HG02981 (cell line): ENCODE data around the gene CYP2B6.
"Not testable (repeated sequence)": the region's sequence is repeated elsewhere in the genome, so short reads cannot be mapped to it uniquely, and the experiment has no call there.

Experiments used
- ATAC-seq: cut with Tn5 transposase; IDR thresholded peaks from one replicate; pipeline ENCODE4 v1.9.1; 2021; ENCODE audit warnings: mild to moderate bottlenecking, moderate library complexity; ENCODE audit not compliant: unreplicated experiment

Gene CYP2B6

GRCh38 chr19:40990972-40991381 is at the start of gene CYP2B6:
CYP2B6 (plus strand) TSS chr19:40991282; CDS start chr19:40991306, 24 bp downstream.
- ATAC-seq = no peak

- ATAC-seq = no peak
These were observed 49.4 kb upstream of the CYP2B6 start for GRCh38 chr19:40941481-40942219.

- ATAC-seq = no peak
These were observed 45.4 kb upstream of the CYP2B6 start for GRCh38 chr19:40945645-40946044.

- ATAC-seq = no peak
These were observed 44.0 kb upstream of the CYP2B6 start for GRCh38 chr19:40947114-40947513.

GRCh38 chr19:40947573-40947972 is 43.5 kb upstream of the CYP2B6 start:
- ATAC-seq = no peak

GRCh38 chr19:40948580-40949299 is 42.3 kb upstream of the CYP2B6 start:
- no peak for ATAC-seq

GRCh38 chr19:40954573-40954972 is 36.5 kb upstream of the CYP2B6 start:
- ATAC-seq = no peak

GRCh38 chr19:40959338-40959737 is 31.7 kb upstream of the CYP2B6 start:
- no peak for ATAC-seq

- ATAC-seq = no peak
These were observed 30.9 kb upstream of the CYP2B6 start for GRCh38 chr19:40960062-40960685.

GRCh38 chr19:40960780-40961179 is 30.3 kb upstream of the CYP2B6 start:
- ATAC-seq = no peak

GRCh38 chr19:40962460-40962961 is 28.6 kb upstream of the CYP2B6 start:
- ATAC-seq = no peak

- ATAC-seq = not testable (repeated sequence)
These were observed 26.7 kb upstream of the CYP2B6 start for GRCh38 chr19:40964361-40964760.

- not testable (repeated sequence) for ATAC-seq
These were observed 25.7 kb upstream of the CYP2B6 start for GRCh38 chr19:40965351-40965750.

- not testable (repeated sequence) for ATAC-seq
These were observed 24.5 kb upstream of the CYP2B6 start for GRCh38 chr19:40966591-40966990.

GRCh38 chr19:40968065-40968464 is 23.0 kb upstream of the CYP2B6 start:
- not testable (repeated sequence) for ATAC-seq

- ATAC-seq = not testable (repeated sequence)
These were observed 21.4 kb upstream of the CYP2B6 start for GRCh38 chr19:40969721-40970120.

GRCh38 chr19:40970396-40971345 is 20.4 kb upstream of the CYP2B6 start:
- not testable (repeated sequence) for ATAC-seq

- no peak for ATAC-seq
These were observed 16.4 kb upstream of the CYP2B6 start for GRCh38 chr19:40974633-40975037.

- ATAC-seq = no peak
These were observed 14.9 kb upstream of the CYP2B6 start for GRCh38 chr19:40976134-40976533.

- ATAC-seq = no peak
These were observed 14.4 kb upstream of the CYP2B6 start for GRCh38 chr19:40976724-40977123.
